HG03432 (cell line): ENCODE measurements around the gene METTL26.

ENCODE experiments used
- ATAC-seq: cut with Tn5 transposase; IDR thresholded peaks from one replicate; pipeline ENCODE4 v1.9.1; 2021; ENCODE audit warnings: mild to moderate bottlenecking, moderate library complexity; ENCODE audit not compliant: unreplicated experiment

Gene METTL26

DNA sequence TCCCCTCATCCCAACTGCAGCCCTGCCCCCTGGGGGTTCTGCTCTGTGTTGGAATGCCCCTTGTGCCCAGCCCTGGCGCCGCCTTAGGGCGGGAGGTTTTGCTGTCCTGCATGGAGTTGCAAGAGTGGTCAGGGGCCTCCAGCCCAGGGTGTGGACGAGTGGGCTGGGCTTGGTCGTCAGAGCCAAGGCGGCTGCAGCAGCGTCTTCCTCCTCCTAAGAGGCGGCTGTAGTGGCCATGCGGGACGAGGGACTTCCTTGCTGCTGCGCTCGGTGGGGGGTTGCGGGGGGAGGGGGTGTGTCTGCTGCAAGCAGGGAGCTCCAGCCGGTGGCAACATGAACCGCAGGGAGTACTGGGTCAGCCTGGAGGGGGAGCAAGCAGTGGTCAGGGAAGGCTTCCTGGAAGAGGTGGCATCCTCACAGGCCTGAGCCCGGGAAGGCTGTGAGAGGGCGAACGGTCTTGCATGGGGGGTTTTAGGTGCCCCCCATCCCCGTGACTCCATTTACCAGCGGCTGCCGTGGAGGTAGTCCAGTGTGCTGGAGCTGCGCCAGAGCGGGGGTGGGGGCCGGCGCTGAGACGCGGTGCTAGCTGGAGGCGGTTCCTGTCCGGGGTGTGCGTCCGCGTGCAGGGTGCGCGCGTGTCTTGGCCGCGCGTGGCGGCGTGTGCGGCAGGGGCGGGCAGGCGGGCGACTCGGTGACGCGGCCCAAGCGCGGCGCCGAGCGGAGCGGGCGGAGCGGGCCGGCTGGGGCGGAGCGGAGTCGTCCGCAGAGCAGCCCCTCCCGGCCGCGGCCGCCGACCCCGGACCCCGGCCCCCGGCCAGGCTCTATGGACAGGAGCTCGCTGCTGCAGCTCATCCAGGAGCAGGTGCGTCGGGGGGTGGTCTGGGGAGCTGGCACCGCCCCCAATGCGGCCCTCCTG is 39.1 kb upstream of the METTL26 start, which contains the start of gene RHBDL1:
RHBDL1 (plus strand) TSS at position 704 of the 916 bp plus-strand sequence; CDS start at position 824, 120 bp downstream.
- ATAC-seq, result no peak

GRCh38 chr16:674214-674881 is 38.2 kb upstream of the METTL26 start:
- ATAC-seq, result no peak

GRCh38 chr16:673399-673991 is 37.4 kb upstream of the METTL26 start:
- ATAC-seq, result no peak

GRCh38 chr16:672851-673250 is 36.7 kb upstream of the METTL26 start:
- no peak for ATAC-seq

GRCh38 chr16:672371-672770 is 36.3 kb upstream of the METTL26 start:
- ATAC-seq, result no peak

GRCh38 chr16:671353-672131 is 35.4 kb upstream of the METTL26 start:
- ATAC-seq, result no peak

DNA sequence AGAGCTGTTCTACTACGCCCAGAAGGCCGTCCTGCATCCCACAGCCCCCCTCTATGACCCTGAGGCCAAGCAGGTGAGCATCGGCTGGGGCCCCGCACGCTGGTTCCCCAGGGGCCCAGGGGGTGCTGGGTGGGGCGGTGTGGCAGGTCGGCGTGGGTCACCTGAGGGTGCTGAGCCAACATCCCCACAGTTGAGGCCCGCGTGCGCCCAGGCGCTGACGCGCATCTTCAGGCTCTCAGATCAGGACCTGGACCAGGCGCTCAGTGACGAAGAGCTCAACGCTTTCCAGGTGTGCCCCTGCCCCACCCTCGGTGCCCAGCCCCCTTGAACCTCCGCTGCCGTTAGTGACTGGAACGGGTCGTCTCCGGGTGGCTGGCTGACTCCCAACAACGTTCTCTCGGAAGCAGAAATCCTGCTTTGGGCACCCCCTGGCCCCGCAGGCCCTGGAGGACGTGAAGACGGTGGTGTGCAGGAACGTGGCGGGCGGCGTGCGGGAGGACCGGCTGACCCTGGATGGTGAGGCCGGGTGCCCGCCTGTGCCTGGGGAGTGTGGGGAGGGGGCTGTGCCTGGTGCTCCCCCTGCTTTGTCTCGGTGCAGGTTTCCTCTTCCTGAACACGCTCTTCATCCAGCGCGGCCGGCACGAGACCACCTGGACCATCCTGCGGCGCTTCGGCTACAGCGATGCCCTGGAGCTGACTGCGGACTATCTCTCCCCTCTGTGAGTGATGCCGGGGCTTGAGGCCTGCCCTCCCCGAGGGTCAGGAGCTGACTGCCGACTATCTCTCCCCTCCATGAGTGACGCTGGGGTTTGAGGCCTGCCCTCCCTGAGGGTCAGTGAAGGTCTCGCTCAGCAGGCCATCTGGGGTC is 34.6 kb upstream of the METTL26 start:
- no peak for ATAC-seq

DNA sequence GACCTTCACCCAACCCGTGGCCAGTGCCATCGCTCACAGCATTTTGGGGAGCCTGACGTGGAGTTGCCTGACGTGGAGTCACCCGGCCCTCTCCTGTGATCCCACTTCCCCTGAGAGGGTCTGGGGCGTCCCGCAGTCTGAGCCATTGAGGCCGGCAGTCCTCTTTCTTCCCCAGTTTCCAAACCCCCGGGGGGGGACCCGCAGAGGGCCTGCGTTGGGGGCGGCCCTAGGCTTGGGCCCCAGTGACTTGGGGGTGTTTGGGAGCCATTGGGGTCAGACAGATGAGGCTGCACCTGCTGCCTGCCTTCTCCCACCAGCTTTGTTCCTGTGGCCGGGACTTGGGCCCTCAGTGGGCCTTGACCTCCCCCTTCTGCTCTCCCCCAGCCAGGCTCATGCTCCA is 33.6 kb upstream of the METTL26 start:
- ATAC-seq, result no peak

GRCh38 chr16:668519-669171 is 32.5 kb upstream of the METTL26 start:
- no peak for ATAC-seq

DNA sequence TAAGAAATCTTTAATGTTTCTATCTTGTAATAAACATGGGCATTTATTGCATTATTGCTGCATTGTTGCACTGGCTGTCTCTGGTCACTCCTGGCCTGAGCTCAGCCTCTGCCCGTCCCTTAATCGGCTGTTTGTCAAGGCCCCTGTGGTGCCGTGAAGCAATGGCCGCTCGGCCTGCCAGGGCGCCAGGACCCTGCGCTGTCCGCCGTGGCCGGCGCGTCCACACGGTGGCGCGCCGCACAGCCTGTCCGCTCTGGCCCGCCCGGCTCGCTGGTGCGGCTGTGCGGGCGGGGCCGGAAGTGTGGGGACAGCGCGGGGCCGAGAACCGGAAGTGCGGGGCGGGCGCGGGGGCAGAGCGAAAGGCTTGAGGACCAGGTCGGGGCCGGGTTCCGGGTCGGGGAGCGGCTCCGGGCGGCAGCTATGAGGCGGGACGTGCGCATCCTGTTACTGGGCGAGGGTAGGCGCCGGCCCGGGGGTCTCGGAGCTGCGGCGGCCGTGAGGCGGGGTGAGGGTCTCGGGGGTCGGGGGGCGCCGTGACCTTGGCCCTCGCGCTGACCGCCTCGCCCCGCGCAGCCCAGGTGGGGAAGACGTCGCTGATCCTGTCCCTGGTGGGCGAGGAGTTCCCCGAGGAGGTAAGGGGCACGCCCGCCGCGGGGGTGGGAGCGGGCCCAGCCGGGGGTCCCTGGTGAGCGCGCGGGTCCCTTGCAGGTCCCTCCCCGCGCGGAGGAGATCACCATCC is 31.8 kb upstream of the METTL26 start, which contains the start of gene RHOT2:
RHOT2 (plus strand) TSS at position 353 of the 739 bp plus-strand sequence; CDS start at position 421, 68 bp downstream.
- ATAC-seq, result peak; percentile 83

- ATAC-seq, result no peak
Measured at GRCh38 chr16:667113-667779, 31.1 kb upstream of the METTL26 start.

DNA sequence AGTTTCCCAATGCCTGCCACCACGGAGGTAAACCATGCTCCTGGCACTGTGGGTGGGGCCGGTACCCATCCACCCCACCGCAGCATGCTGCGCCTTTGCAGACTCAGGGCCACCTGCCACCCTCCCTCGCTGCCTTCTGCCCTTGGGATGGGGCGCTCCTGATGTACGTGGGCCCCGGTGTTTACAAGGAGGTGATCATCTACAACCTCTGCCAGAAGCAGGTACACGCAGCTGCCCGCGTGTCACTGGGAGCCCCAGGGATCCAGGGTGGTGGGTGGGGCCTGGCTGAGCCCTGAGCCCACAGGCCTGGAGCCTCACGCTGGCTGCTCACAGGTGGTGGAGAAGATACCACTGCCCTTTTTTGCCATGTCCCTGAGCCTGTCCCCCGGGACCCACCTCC is 30.5 kb upstream of the METTL26 start:
- no peak for ATAC-seq

- no peak for ATAC-seq
Measured at GRCh38 chr16:662597-662996, 26.5 kb upstream of the METTL26 start.

- no peak for ATAC-seq
Measured at GRCh38 chr16:662095-662494, 26.0 kb upstream of the METTL26 start.

DNA sequence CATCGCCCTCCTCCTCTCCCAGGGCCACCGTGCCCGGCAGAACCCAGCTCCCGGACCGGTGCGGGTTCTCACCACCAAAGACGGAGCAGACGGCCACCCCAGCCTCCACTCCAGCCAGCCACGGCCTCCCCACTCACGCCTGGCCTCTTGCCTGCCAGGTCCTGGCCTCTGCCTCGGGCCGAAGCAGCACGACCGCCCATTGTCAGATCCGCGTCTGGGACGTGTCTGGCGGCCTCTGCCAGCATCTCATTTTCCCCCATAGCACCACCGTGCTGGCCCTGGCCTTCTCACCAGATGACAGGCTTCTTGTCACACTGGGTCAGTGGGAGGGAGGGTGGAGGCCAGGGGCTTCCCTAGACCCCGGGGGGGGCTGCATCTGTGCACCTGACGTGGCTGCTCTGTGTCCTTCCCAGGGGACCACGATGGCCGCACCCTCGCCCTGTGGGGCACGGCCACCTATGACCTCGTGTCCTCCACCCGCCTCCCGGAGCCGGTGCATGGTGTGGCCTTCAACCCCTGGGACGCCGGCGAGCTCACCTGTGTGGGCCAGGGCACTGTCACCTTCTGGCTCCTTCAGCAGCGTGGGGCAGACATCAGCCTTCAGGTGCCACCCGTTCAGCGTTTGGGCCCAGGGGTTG is 25.2 kb upstream of the METTL26 start:
- ATAC-seq, result no peak

DNA sequence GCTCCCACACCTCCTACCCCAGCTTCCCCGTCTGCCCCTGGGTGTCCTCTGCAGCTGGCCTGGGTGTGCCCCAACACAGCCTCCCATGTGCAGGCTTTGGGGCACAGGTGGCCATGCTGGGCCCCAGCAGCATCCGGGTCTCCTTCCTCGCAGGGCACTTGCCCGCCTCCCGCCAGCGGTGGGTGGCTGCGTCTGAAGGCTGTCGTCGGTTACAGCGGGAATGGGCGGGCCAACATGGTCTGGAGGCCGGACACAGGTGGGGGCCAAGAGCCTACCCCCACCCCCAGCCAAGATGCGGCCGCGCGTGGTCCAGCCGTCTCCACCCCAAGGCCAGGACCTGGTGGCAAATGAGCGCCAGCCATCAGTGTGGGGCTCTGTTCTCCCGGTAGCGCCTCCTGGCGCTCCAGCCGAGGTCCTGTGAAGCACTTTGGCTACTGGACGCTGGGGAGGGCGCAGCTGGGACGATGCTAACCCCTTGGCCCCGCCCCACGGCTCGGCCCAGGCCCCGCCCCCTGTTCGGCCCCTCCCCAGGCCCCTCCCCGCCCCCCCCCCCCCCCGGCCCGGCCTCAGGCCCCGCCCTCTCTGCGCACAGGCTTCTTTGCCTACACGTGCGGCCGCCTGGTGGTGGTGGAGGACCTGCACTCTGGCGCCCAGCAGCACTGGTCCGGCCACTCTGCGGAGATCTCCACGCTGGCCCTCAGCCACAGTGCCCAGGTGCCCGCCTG is 24.5 kb upstream of the METTL26 start:
- ATAC-seq, result peak; percentile 47

- no peak for ATAC-seq
Measured at GRCh38 chr16:660132-660458, 24.0 kb upstream of the METTL26 start.
